NCI-H2196 treated with DMSO at 0.1 percent for 48 hours (cell line): ENCODE measurements around the gene CACNG1.

Experiments used
- DNase-seq: peaks from one replicate; lab custom pipeline; 2025; ENCODE audit not compliant: unreplicated experiment; lab: John Stamatoyannopoulos, UW

Gene CACNG1, protein sequence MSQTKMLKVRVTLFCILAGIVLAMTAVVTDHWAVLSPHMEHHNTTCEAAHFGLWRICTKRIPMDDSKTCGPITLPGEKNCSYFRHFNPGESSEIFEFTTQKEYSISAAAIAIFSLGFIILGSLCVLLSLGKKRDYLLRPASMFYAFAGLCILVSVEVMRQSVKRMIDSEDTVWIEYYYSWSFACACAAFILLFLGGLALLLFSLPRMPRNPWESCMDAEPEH

DNA sequence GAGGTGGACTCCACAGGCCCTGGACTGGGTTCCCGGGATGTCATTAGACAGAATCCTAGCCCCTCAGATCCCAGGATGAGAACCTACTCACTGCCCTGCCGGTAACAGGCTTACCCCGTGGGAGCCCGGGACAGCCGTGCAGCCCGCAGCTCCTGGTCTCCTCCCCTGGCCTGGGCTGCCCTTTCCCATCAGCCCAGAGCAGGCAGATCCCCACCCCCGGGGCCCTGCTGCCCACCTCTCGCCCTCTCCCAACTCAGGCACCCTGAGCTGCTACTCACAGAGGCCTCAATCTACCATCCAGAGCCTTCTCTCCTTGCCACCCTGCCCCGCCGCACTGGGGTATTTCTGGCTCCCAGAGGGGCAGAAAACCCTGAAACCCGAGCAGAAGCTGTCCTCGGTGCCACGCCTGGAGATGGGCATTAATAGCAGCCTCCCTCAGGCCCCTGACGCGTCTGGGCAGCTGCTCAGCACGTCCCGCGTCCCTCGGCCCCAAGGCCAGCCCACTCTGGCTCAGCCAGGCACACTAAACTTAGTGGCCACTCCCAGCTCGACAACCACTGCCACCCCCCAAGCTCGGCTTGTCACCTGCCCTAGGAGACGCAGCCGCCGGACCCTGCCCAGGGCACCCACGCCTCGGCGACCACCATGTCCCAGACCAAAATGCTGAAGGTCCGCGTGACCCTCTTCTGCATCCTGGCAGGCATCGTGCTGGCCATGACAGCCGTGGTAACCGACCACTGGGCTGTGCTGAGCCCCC, at the start of gene CACNG1:
CACNG1 (plus strand) TSS at position 539 of the 757 bp plus-strand sequence; CDS start at position 646, 107 bp downstream.
- DNase-seq: no peak

GRCh38 chr17:66994930-66995535, 49.3 kb upstream of the CACNG1 start:
- no peak for DNase-seq

- no peak for DNase-seq
Measured at GRCh38 chr17:66995944-66996343, 48.4 kb upstream of the CACNG1 start.

- no peak for DNase-seq
Measured at GRCh38 chr17:66996926-66997325, 47.4 kb upstream of the CACNG1 start.

DNA sequence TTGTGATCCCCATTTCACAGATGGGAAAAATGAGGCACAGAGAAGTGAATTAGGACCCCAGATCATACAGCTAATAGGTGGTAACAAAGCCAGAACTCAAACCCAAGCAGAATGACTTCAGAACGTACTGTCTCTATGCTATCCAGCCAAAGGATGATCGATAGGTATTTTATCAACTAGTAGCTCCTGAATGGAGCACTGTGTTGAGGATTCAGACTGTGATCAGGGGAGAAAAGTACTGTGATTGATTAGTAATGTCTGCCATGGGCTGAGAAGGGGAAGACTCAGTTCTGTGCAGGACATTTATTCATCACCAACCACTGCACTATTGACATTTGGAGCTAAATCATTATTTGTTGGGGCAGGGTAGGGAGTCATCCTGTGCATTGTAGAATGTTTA, 41.1 kb upstream of the CACNG1 start:
- DNase-seq: no peak

GRCh38 chr17:67004181-67004580, 40.2 kb upstream of the CACNG1 start:
- no peak for DNase-seq

DNA sequence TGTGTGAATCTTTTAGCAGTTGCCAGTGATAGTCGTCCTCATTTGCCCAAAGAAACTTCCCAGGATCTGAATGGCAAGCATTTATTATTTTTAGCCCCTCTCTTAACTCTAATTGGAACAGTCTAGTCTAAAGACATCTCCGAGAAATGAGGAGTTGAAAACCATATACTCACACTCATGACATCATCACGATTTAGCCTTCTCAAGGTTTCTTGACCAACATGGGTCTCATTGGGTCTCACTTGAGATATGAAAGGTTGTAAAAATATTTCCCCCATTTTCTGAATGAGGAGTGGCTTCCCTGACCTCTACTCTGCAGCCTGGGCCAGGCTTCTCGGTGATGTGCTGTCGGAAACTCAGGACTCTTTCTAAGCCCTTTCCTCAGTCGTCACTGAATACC, 37.1 kb upstream of the CACNG1 start:
- DNase-seq: no peak

- DNase-seq: no peak
Measured at GRCh38 chr17:67008101-67008500, 36.3 kb upstream of the CACNG1 start.

DNA sequence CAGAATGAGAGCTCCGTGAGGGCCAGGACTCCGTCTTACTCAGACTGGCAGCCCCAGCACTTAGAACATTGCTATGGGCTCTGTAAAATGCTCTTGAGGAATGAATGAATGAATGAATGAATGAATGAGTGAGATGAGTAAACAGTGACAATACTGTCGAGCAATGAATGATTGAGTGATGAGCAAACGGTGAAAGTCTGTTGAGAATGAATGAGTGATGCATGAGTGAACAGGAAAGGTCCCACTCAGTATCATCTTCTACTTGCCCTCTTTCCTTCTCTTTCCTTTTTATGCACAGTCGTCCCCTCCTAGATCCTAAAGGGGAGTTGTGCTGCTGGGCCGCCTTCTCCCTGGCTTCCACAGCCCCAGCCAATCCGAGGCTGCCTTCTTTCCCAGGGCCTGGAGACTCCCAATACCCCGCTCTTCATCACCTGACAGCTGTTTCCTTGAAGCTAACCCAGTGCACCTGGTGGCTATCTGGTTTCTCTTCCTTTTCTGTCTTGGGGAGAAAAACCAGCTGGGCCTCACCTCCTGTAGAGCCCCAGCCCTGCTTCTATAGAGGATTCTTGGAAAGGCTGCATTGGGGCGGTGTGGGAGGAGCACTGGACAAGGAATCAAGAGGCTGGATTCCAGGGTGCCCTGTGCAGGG, 32.7 kb upstream of the CACNG1 start:
- DNase-seq: no peak

GRCh38 chr17:67013891-67014290, 30.5 kb upstream of the CACNG1 start:
- no peak for DNase-seq

- DNase-seq: no peak
Measured at GRCh38 chr17:67015001-67015400, 29.4 kb upstream of the CACNG1 start.

GRCh38 chr17:67016039-67016762, 28.2 kb upstream of the CACNG1 start:
- DNase-seq: no peak

- DNase-seq: no peak
Measured at GRCh38 chr17:67017910-67018309, 26.4 kb upstream of the CACNG1 start.

GRCh38 chr17:67018471-67019434, 25.6 kb upstream of the CACNG1 start:
- no peak for DNase-seq

- no peak for DNase-seq
Measured at GRCh38 chr17:67019809-67020208, 24.5 kb upstream of the CACNG1 start.

- DNase-seq: no peak
Measured at GRCh38 chr17:67020293-67020766, 24.0 kb upstream of the CACNG1 start.

DNA sequence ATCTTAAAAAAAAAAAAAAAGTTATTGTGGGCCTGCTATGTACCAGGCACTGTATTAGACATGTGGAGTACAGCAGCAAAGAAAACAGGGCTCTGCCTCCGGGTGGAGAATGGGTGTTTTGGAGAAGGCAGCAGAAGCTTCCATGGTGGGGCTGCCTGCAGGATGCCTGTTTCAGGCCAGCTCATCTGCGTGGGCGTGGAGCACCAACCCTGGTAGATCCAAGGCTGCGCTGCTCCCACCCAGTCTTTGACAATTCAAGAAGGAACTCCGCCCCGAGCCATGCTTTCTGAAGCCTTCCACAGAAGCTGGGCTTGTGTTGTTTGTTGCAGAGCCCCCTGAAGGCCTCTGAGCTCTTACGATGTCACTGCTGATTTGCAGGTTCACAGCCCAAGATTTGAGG, 23.2 kb upstream of the CACNG1 start:
- no peak for DNase-seq

DNA sequence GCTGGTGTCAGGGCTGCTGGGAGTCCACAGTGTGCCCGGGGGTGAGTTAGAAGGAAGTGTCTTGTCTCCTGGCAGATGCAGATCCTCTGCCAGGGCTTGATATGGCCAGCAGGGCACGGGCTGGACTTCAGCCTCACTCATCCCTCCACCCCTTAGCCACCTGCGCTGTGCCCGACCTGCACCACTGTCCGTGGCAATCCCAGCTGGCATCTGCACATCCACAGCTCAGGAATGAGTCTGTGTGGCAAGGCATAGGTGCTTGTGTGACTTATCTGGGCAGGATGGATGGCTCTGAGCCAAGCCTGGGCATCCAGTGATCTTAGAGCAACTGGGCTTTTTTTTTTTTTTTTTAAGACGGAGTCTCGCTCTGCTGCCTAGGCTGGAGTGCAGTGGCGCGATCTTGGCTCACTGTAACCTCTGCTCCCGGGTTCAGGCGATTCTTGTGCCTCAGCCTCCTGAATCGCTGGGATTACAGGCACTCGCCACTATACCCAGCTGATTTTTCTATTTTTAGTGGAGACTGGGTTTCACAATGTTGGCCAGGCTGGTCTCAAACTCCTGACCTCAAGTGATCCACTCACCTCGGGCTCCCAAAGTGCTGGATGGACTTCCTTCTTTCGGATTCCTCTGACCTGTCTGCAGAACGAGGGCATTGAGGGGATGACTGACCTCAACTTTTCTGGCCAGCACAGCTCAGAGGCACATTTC, 22.5 kb upstream of the CACNG1 start:
- no peak for DNase-seq

GRCh38 chr17:67022451-67022810, 21.9 kb upstream of the CACNG1 start:
- no peak for DNase-seq
